PC-3 (cell line): ENCODE measurements around the gene PLLP. TPM values are rescaled to one million over a fixed set of nuclear protein-coding genes. Genes with fewer than 3 reads are reported as not detected.

ENCODE experiments used
- ATAC-seq: fragments of 200-7000 bp; cut with Tn5 transposase; 2 replicates; pipeline ENCODE4 v1.9.1; 2020; ENCODE audit warnings: mild to moderate bottlenecking, moderate library complexity
- BruUV-seq: library from RNA; stranded (reverse); fragments of 400-500 nt; replicated peaks from 2 replicates; lab custom pipeline; 2021; lab: Mats Ljungman, UMichigan
- CTCF ChIA-PET: fragments of 300-600 bp; sonication (Branson Sonifier 250); formaldehyde crosslinking; loops from one replicate; lab custom pipeline; 2022; ENCODE audit warnings: antibody characterized with exemption; lab: Charles Lee
- POLR2A ChIA-PET: fragments of 300-600 bp; sonication (Branson Sonifier 250); formaldehyde crosslinking; loops from one replicate; lab custom pipeline; 2022; ENCODE audit warnings: antibody characterized with exemption; ENCODE audit not compliant: unreplicated experiment; lab: Charles Lee
- DNase-seq: peaks from one replicate; pipeline ENCODE4 v3.0.0-alpha.2; 2015
- H2AFZ ChIP-seq: fragments of 300-600 bp; sonication (generic); 2 replicates; pipeline ENCODE4 v1.6.0; 2016; ENCODE audit warnings: antibody characterized with exemption, low read length
- H3F3A ChIP-seq: fragments of 300-600 bp; sonication (generic); one replicate; pipeline ENCODE4 v1.6.0; 2017; ENCODE audit warnings: antibody characterized with exemption, low read length, control low read depth, mild to moderate bottlenecking; ENCODE audit not compliant: unreplicated experiment
- H3K27ac ChIP-seq: fragments of 300-600 bp; sonication (generic); 2 replicates; pipeline ENCODE4 v1.5.1; 2016; ENCODE audit warnings: mild to moderate bottlenecking, low read length
- H3K27me3 ChIP-seq: fragments of 300-600 bp; sonication (generic); 2 replicates; pipeline ENCODE4 v1.6.1; 2016; ENCODE audit warnings: low read length, mixed read lengths
- H3K36me3 ChIP-seq: fragments of 300-600 bp; sonication (generic); 2 replicates; pipeline ENCODE4 v1.6.1; 2016; ENCODE audit warnings: low read depth, mixed run types, low read length, mixed read lengths
- H3K4me1 ChIP-seq: fragments of 300-600 bp; sonication (generic); 2 replicates; pipeline ENCODE4 v1.5.1; 2016; ENCODE audit warnings: low read length; ENCODE audit not compliant: insufficient read depth
- H3K4me2 ChIP-seq: fragments of 300-600 bp; sonication (generic); 2 replicates; pipeline ENCODE4 v1.6.0; 2016; ENCODE audit warnings: low read length
- H3K4me3 ChIP-seq: fragments of 300-600 bp; sonication (generic); 2 replicates; pipeline ENCODE4 v1.5.1; 2016; ENCODE audit warnings: mild to moderate bottlenecking, low read length, mixed read lengths
- H3K79me2 ChIP-seq: fragments of 300-600 bp; sonication (generic); 2 replicates; pipeline ENCODE4 v1.6.1; 2017; ENCODE audit warnings: low read length, mixed read lengths
- H3K9ac ChIP-seq: fragments of 300-600 bp; sonication (generic); 2 replicates; pipeline ENCODE4 v1.6.0; 2016; ENCODE audit warnings: mild to moderate bottlenecking, low read length
- H3K9me2 ChIP-seq: fragments of 300-600 bp; sonication (generic); replicated peaks from 2 replicates; pipeline ENCODE4 v1.6.1; 2016; ENCODE audit warnings: mixed run types, low read length, mixed read lengths
- H3K9me3 ChIP-seq: fragments of 300-600 bp; sonication (generic); 2 replicates; pipeline ENCODE4 v1.6.1; 2016; ENCODE audit warnings: low read length, mixed read lengths
- H4K20me1 ChIP-seq: fragments of 300-600 bp; sonication (generic); 2 replicates; pipeline ENCODE4 v1.6.1; 2016; ENCODE audit warnings: low read length, mixed read lengths
- CTCF ChIP-seq: fragments of 300-600 bp; sonication (generic); conservative IDR thresholded peaks from 2 replicates; pipeline ENCODE4 v1.5.1; 2017; ENCODE audit warnings: antibody characterized with exemption, low read depth, mild to moderate bottlenecking, low read length
- EZH2 ChIP-seq: fragments of 300-600 bp; sonication (generic); IDR thresholded peaks from one replicate; pipeline ENCODE4 v1.6.1; 2017; ENCODE audit warnings: antibody characterized with exemption, mild to moderate bottlenecking, low read length; ENCODE audit not compliant: unreplicated experiment
- EZH2phosphoT487 ChIP-seq: fragments of 300-600 bp; sonication (generic); IDR thresholded peaks from 2 replicates; pipeline ENCODE4 v1.6.1; 2018; ENCODE audit warnings: mild to moderate bottlenecking, antibody characterized with exemption, low read length, borderline replicate concordance
- intact Hi-C: fragments of 100-400 bp; cut with micrococcal nuclease; formaldehyde crosslinking; loops from 2 replicates; pipeline ENCODE4 v1.9.0; 2023
- total RNA-seq: library from RNA; depleted of rRNA; stranded (reverse); fragments of >200 nt; gene quantifications from 2 replicates; pipeline ENCODE4 v1.2.3, GENCODE V29; 2014

The PLLP gene
- total RNA-seq, 1 experiment from 2014 or later, result 1.6 TPM

GRCh38 chr16:57307365-57307764 is 22.9 kb upstream of the PLLP start:
- POLR2A ChIA-PET, result no interaction called here
- H3K9ac ChIP-seq, result no peak overlapping the region
- no TSS peak for BruUV-seq
- TF ChIP-seq EZH2 (no peak), CTCF (no peak), EZH2phosphoT487 (no peak)
- H3K9me2 ChIP-seq, result no peaks in the 10 kb centered on the region
- no peak overlapping the region for H3K4me2 ChIP-seq
- H3K79me2 ChIP-seq, result no peaks in the 10 kb centered on the region
- ATAC-seq, result no peak
- DNase-seq, result no peak
- H3F3A ChIP-seq, result no peaks in the 10 kb centered on the region
- H3K27me3 ChIP-seq, result no peaks in the 10 kb centered on the region
- H3K27ac ChIP-seq, result no peak overlapping the region
- intact Hi-C loops, result no loop called here
- H4K20me1 ChIP-seq, result no peaks in the 10 kb centered on the region
- no peak overlapping the region for H2AFZ ChIP-seq
- peaks cover 13% of the 10 kb centered on the region for H3K4me1 ChIP-seq
- H3K4me3 ChIP-seq, result no peak overlapping the region
- no peaks in the 10 kb centered on the region for H3K36me3 ChIP-seq
- CTCF ChIA-PET, result no interaction called here
- no peaks in the 10 kb centered on the region for H3K9me3 ChIP-seq

DNA sequence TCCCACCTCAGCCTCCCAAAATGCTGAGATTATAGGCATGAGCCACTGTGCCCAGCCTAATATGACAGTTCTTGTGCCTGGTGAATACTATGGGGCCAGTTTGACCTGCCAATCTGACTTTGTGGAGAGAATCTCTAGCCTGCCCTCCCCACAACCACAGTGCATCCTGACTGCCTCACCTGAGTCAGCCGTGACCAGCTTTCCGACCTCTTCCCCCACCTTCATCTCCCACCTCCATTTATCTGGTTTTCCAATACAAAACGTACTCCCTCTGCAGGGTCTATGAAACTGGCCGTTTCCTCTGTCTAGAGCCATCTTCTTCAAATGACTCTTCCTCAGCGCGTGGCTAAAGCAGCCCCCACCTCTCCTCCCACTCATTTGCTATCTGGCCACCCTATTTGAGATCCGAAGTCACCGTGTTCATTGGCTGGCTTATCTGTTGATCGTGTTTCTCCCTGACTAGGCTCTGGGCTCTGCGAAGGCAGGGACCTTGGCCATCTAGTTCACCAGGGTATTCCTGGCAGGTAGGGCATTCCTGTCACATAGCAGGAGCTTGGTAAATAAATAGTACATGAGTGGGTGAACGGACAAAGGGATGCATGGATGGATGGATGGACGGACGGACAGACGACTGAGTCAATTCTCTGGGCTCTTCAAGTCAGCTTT is 22.3 kb upstream of the PLLP start:
- Histone ChIP-seq H3K79me2 (no peaks in the 10 kb centered on the region), H3K9ac (no peak overlapping the region), H3K4me3 (no peak overlapping the region), H3K36me3 (no peaks in the 10 kb centered on the region), H3K9me2 (no peaks in the 10 kb centered on the region), H3F3A (no peaks in the 10 kb centered on the region), H2AFZ (no peak overlapping the region), H3K27ac (no peak overlapping the region), H3K9me3 (no peaks in the 10 kb centered on the region), H3K4me2 (no peak overlapping the region), H3K4me1 (peaks cover 13% of the 10 kb centered on the region), H3K27me3 (no peaks in the 10 kb centered on the region), H4K20me1 (no peaks in the 10 kb centered on the region)
- TF ChIP-seq CTCF, result no peak
- TF ChIP-seq EZH2phosphoT487, result no peak
- no peak for TF ChIP-seq EZH2
- ATAC-seq (no peak), DNase-seq (no peak)
- CTCF ChIA-PET, result no interaction called here
- intact Hi-C loops, result no loop called here
- POLR2A ChIA-PET, result no interaction called here
- no TSS peak for BruUV-seq

- no peaks in the 10 kb centered on the region for H4K20me1 ChIP-seq
- ChIA-PET POLR2A (no interaction called here), CTCF (no interaction called here)
- no peak overlapping the region for H3K4me3 ChIP-seq
- H3K27me3 ChIP-seq, result no peaks in the 10 kb centered on the region
- H3K27ac ChIP-seq, result no peak overlapping the region
- no peak overlapping the region for H3K9ac ChIP-seq
- no peaks in the 10 kb centered on the region for H3K9me2 ChIP-seq
- DNase-seq, result no peak
- no peaks in the 10 kb centered on the region for H3F3A ChIP-seq
- intact Hi-C loops, result no loop called here
- TF ChIP-seq EZH2 (no peak), CTCF (no peak), EZH2phosphoT487 (no peak)
- no peaks in the 10 kb centered on the region for H3K36me3 ChIP-seq
- H3K4me1 ChIP-seq, result peaks cover 13% of the 10 kb centered on the region
- H3K4me2 ChIP-seq, result no peak overlapping the region
- no peaks in the 10 kb centered on the region for H3K79me2 ChIP-seq
- BruUV-seq, result no TSS peak
- ATAC-seq, result no peak
- no peak overlapping the region for H2AFZ ChIP-seq
- H3K9me3 ChIP-seq, result no peaks in the 10 kb centered on the region
Measured at GRCh38 chr16:57305159-57305811, 20.8 kb upstream of the PLLP start.
